PC-3 (cell line): ENCODE results near the gene NDUFB5. TPM values are rescaled to one million over a fixed set of nuclear protein-coding genes. Genes with fewer than 3 reads are reported as not detected.

Experiments used
- ATAC-seq: fragments of 200-7000 bp; cut with Tn5 transposase; 2 replicates; pipeline ENCODE4 v1.9.1; 2020; ENCODE audit warnings: mild to moderate bottlenecking, moderate library complexity
- BruUV-seq: library from RNA; stranded (reverse); fragments of 400-500 nt; replicated peaks from 2 replicates; lab custom pipeline; 2021; lab: Mats Ljungman, UMichigan
- CTCF ChIA-PET: fragments of 300-600 bp; sonication (Branson Sonifier 250); formaldehyde crosslinking; loops from one replicate; lab custom pipeline; 2022; ENCODE audit warnings: antibody characterized with exemption; lab: Charles Lee
- POLR2A ChIA-PET: fragments of 300-600 bp; sonication (Branson Sonifier 250); formaldehyde crosslinking; loops from one replicate; lab custom pipeline; 2022; ENCODE audit warnings: antibody characterized with exemption; ENCODE audit not compliant: unreplicated experiment; lab: Charles Lee
- DNase-seq: peaks from one replicate; pipeline ENCODE4 v3.0.0-alpha.2; 2015
- H2AFZ ChIP-seq: fragments of 300-600 bp; sonication (generic); 2 replicates; pipeline ENCODE4 v1.6.0; 2016; ENCODE audit warnings: antibody characterized with exemption, low read length
- H3F3A ChIP-seq: fragments of 300-600 bp; sonication (generic); one replicate; pipeline ENCODE4 v1.6.0; 2017; ENCODE audit warnings: antibody characterized with exemption, low read length, control low read depth, mild to moderate bottlenecking; ENCODE audit not compliant: unreplicated experiment
- H3K27ac ChIP-seq: fragments of 300-600 bp; sonication (generic); 2 replicates; pipeline ENCODE4 v1.5.1; 2016; ENCODE audit warnings: mild to moderate bottlenecking, low read length
- H3K27me3 ChIP-seq: fragments of 300-600 bp; sonication (generic); 2 replicates; pipeline ENCODE4 v1.6.1; 2016; ENCODE audit warnings: low read length, mixed read lengths
- H3K36me3 ChIP-seq: fragments of 300-600 bp; sonication (generic); 2 replicates; pipeline ENCODE4 v1.6.1; 2016; ENCODE audit warnings: low read depth, mixed run types, low read length, mixed read lengths
- H3K4me1 ChIP-seq: fragments of 300-600 bp; sonication (generic); 2 replicates; pipeline ENCODE4 v1.5.1; 2016; ENCODE audit warnings: low read length; ENCODE audit not compliant: insufficient read depth
- H3K4me2 ChIP-seq: fragments of 300-600 bp; sonication (generic); 2 replicates; pipeline ENCODE4 v1.6.0; 2016; ENCODE audit warnings: low read length
- H3K4me3 ChIP-seq: fragments of 300-600 bp; sonication (generic); 2 replicates; pipeline ENCODE4 v1.5.1; 2016; ENCODE audit warnings: mild to moderate bottlenecking, low read length, mixed read lengths
- H3K79me2 ChIP-seq: fragments of 300-600 bp; sonication (generic); 2 replicates; pipeline ENCODE4 v1.6.1; 2017; ENCODE audit warnings: low read length, mixed read lengths
- H3K9ac ChIP-seq: fragments of 300-600 bp; sonication (generic); 2 replicates; pipeline ENCODE4 v1.6.0; 2016; ENCODE audit warnings: mild to moderate bottlenecking, low read length
- H3K9me2 ChIP-seq: fragments of 300-600 bp; sonication (generic); replicated peaks from 2 replicates; pipeline ENCODE4 v1.6.1; 2016; ENCODE audit warnings: mixed run types, low read length, mixed read lengths
- H3K9me3 ChIP-seq: fragments of 300-600 bp; sonication (generic); 2 replicates; pipeline ENCODE4 v1.6.1; 2016; ENCODE audit warnings: low read length, mixed read lengths
- H4K20me1 ChIP-seq: fragments of 300-600 bp; sonication (generic); 2 replicates; pipeline ENCODE4 v1.6.1; 2016; ENCODE audit warnings: low read length, mixed read lengths
- EZH2 ChIP-seq: fragments of 300-600 bp; sonication (generic); IDR thresholded peaks from one replicate; pipeline ENCODE4 v1.6.1; 2017; ENCODE audit warnings: antibody characterized with exemption, mild to moderate bottlenecking, low read length; ENCODE audit not compliant: unreplicated experiment
- EZH2phosphoT487 ChIP-seq: fragments of 300-600 bp; sonication (generic); IDR thresholded peaks from 2 replicates; pipeline ENCODE4 v1.6.1; 2018; ENCODE audit warnings: mild to moderate bottlenecking, antibody characterized with exemption, low read length, borderline replicate concordance
- intact Hi-C: fragments of 100-400 bp; cut with micrococcal nuclease; formaldehyde crosslinking; loops from 2 replicates; pipeline ENCODE4 v1.9.0; 2023
- total RNA-seq: library from RNA; depleted of rRNA; stranded (reverse); fragments of >200 nt; gene quantifications from 2 replicates; pipeline ENCODE4 v1.2.3, GENCODE V29; 2014
- TF ChIP-seq, protein P1 (sequence below): fragments of 300-600 bp; sonication (generic); conservative IDR thresholded peaks from 2 replicates; pipeline ENCODE4 v1.5.1; 2017; ENCODE audit warnings: antibody characterized with exemption, low read depth, mild to moderate bottlenecking, low read length

Gene NDUFB5
- total RNA-seq, 1 experiment from 2014 or later = 126 TPM

DNA sequence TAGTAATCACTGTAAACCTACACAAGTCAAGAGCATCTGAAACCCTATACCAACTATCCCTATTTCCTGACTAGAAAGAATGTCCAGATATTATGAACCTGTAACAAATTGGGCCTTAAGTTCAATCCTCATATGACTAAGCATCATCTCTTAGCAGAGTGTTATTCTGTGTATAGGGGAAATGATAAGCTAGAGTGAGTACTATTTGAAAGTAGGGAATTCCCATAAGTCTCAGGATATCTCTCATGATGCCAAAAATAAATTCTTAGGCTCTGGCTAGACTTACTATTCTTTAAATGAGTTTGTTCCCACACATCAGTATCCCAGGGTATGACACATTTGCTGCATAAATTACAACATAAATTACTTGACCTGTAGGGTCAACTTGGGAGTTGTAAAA lies 15.5 kb upstream of the NDUFB5 start:
- BruUV-seq = no TSS peak
- Histone ChIP-seq H3K4me1 (no peaks in the 10 kb centered on the region), H3K9me2 (no peaks in the 10 kb centered on the region), H3K79me2 (no peaks in the 10 kb centered on the region), H3F3A (no peaks in the 10 kb centered on the region), H3K27ac (no peak overlapping the region), H3K27me3 (no peaks in the 10 kb centered on the region), H3K9me3 (no peaks in the 10 kb centered on the region), H3K9ac (no peak overlapping the region), H3K4me3 (no peak overlapping the region), H3K4me2 (no peak overlapping the region), H3K36me3 (peaks cover 73% of the 10 kb centered on the region), H4K20me1 (no peaks in the 10 kb centered on the region), H2AFZ (no peak overlapping the region)
- ChIA-PET POLR2A (no interaction called here), CTCF (no interaction called here)
- DNase-seq = no peak
- TF ChIP-seq, protein P1, sequence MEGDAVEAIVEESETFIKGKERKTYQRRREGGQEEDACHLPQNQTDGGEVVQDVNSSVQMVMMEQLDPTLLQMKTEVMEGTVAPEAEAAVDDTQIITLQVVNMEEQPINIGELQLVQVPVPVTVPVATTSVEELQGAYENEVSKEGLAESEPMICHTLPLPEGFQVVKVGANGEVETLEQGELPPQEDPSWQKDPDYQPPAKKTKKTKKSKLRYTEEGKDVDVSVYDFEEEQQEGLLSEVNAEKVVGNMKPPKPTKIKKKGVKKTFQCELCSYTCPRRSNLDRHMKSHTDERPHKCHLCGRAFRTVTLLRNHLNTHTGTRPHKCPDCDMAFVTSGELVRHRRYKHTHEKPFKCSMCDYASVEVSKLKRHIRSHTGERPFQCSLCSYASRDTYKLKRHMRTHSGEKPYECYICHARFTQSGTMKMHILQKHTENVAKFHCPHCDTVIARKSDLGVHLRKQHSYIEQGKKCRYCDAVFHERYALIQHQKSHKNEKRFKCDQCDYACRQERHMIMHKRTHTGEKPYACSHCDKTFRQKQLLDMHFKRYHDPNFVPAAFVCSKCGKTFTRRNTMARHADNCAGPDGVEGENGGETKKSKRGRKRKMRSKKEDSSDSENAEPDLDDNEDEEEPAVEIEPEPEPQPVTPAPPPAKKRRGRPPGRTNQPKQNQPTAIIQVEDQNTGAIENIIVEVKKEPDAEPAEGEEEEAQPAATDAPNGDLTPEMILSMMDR = no peak
- no peak for TF ChIP-seq EZH2
- TF ChIP-seq EZH2phosphoT487 = no peak
- ATAC-seq = no peak
- intact Hi-C loops = no loop called here

DNA sequence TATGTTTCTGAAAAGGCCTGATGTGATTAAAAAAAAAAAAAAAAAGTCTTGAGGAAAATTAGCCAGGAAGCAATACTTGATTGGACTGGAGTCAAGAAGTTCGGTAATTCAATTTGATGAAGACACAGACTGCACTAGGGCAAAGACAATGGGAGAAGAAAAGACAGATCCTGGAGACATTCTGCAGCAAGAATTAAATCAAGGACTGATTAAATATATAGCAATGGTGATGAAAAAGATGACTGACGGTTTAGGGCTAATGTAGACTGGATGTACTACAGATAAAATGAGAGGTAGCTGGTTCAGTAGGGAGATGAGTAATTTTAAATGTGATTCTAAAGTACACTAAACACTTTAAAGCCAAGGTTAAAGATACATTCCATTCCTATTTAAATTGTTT lies 13.9 kb upstream of the NDUFB5 start:
- Histone ChIP-seq H3K27ac (no peak overlapping the region), H3K36me3 (peaks cover 73% of the 10 kb centered on the region), H3K4me1 (no peaks in the 10 kb centered on the region), H3K27me3 (no peaks in the 10 kb centered on the region), H3K9ac (no peak overlapping the region), H3F3A (no peaks in the 10 kb centered on the region), H3K4me3 (no peak overlapping the region), H4K20me1 (no peaks in the 10 kb centered on the region), H2AFZ (no peak overlapping the region), H3K79me2 (no peaks in the 10 kb centered on the region), H3K4me2 (no peak overlapping the region), H3K9me2 (no peaks in the 10 kb centered on the region), H3K9me3 (no peaks in the 10 kb centered on the region)
- no peak for ATAC-seq
- CTCF ChIA-PET = no interaction called here
- intact Hi-C loops = no loop called here
- POLR2A ChIA-PET = no interaction called here
- DNase-seq = no peak
- TF ChIP-seq EZH2phosphoT487 (no peak), EZH2 (no peak)
- TF ChIP-seq, protein P1 = no peak
- BruUV-seq = TSS peak; percentile 16

DNA sequence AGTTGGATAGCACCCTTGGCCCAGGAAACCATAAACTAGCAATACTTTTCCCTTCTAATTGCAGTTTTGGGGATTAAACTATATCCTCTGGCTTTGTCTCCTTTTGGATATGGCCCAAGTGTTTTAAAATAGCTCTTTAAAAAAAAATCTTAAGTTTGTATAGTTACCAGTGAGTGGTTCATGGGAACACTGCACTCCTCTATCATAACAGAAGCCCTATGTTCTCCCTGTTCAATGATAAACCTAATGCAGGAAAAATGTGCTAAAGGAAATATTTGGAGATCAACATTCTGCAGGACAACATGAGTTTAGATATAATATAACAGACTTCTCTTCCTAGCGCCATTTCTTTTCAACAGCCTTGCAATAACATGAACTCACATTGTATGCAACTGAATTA lies 13.3 kb upstream of the NDUFB5 start:
- no peak overlapping the region for H3K9ac ChIP-seq
- H3K9me2 ChIP-seq = no peaks in the 10 kb centered on the region
- no peak overlapping the region for H3K4me2 ChIP-seq
- H3K79me2 ChIP-seq = no peaks in the 10 kb centered on the region
- no peak overlapping the region for H2AFZ ChIP-seq
- no peaks in the 10 kb centered on the region for H3K9me3 ChIP-seq
- no peaks in the 10 kb centered on the region for H3F3A ChIP-seq
- ChIA-PET CTCF (no interaction called here), POLR2A (no interaction called here)
- BruUV-seq = no TSS peak
- no peak for DNase-seq
- H3K27ac ChIP-seq = no peak overlapping the region
- H3K27me3 ChIP-seq = no peaks in the 10 kb centered on the region
- H3K4me3 ChIP-seq = no peak overlapping the region
- H3K4me1 ChIP-seq = no peaks in the 10 kb centered on the region
- intact Hi-C loops = no loop called here
- ATAC-seq = no peak
- TF ChIP-seq EZH2phosphoT487 (no peak), EZH2 (no peak)
- H3K36me3 ChIP-seq = peaks cover 74% of the 10 kb centered on the region
- H4K20me1 ChIP-seq = no peaks in the 10 kb centered on the region
